H1 (cell line): ENCODE measurements around the gene C14orf93. TPM values are rescaled to one million over a fixed set of nuclear protein-coding genes. Genes with fewer than 3 reads are reported as not detected.
A peak's percentile ranks its signal among the peaks of the same experiment; 100 is the strongest.

Experiments used
- CTCF ChIA-PET: fragments of 300-600 bp; sonication (Branson Sonifier 250); formaldehyde crosslinking; loops from one replicate; lab custom pipeline; 2021; ENCODE audit not compliant: partially characterized antibody; lab: Charles Lee
- POLR2A ChIA-PET: fragments of 300-600 bp; sonication (Branson Sonifier 250); formaldehyde crosslinking; loops from one replicate; lab custom pipeline; 2021; ENCODE audit warnings: inconsistent platforms; ENCODE audit not compliant: partially characterized antibody; lab: Charles Lee
- DNase-seq, 2 experiments: peaks; one replicate each; pipeline versions ENCODE4 v3.0.0 to v3.0.0-alpha.2; 2010 to 2022; ENCODE audit warnings: low spot score in 2 of 2, low read depth in 1 of 2, mixed read lengths in 1 of 2
- FAIRE-seq: peaks from 2 replicates; lab custom pipeline; 2011; peaks lifted over from hg19 to GRCh38; lab: Jason Lieb, UNC
- H2AFZ ChIP-seq: 2 replicates; pipeline ENCODE4 v1.8.1; 2012; ENCODE audit warnings: low read length, inconsistent platforms
- H2AK5ac ChIP-seq: 2 replicates; pipeline ENCODE4 v1.6.1; 2013; ENCODE audit warnings: low read depth, low read length
- H2BK120ac ChIP-seq: replicated peaks from 2 replicates; pipeline ENCODE3; 2013; ENCODE audit warnings: low read depth, low read length, inconsistent platforms
- H2BK12ac ChIP-seq: 2 replicates; pipeline ENCODE4 v1.6.1; 2013; ENCODE audit warnings: low read depth, low read length
- H2BK15ac ChIP-seq: 2 replicates; pipeline ENCODE4 v1.6.1; 2013; ENCODE audit warnings: low read length
- H2BK20ac ChIP-seq: 2 replicates; pipeline ENCODE4 v1.6.1; 2013; ENCODE audit warnings: low read length
- H2BK5ac ChIP-seq: 2 replicates; pipeline ENCODE4 v1.6.1; 2013; ENCODE audit warnings: low read depth, low read length
- H3K14ac ChIP-seq: 2 replicates; pipeline ENCODE4 v1.6.1; 2013; ENCODE audit warnings: inconsistent platforms; ENCODE audit not compliant: insufficient read length
- H3K18ac ChIP-seq: 2 replicates; pipeline ENCODE4 v1.6.1; 2013; ENCODE audit warnings: low read length; ENCODE audit errors: extremely low read depth
- H3K23ac ChIP-seq: 2 replicates; pipeline ENCODE4 v1.6.1; 2013; ENCODE audit warnings: inconsistent platforms; ENCODE audit not compliant: insufficient read length
- H3K23me2 ChIP-seq: 2 replicates; pipeline ENCODE4 v1.6.1; 2013; ENCODE audit warnings: low read depth, low read length
- H3K27ac ChIP-seq: 2 replicates; pipeline ENCODE4 v1.6.1; 2011; ENCODE audit warnings: low read depth, low read length, inconsistent platforms
- H3K27me3 ChIP-seq, 4 experiments: replicated peaks in 1 of 4; 1 replicate in 1 of 4; 2 replicates in 3 of 4; pipeline versions ENCODE4 v1.6.1 to v1.8.1; 2011 to 2013; ENCODE audit warnings: low read length in 3 of 4, mild to moderate bottlenecking in 3 of 4, inconsistent platforms in 2 of 4, mixed read lengths in 2 of 4, moderate library complexity in 1 of 4; ENCODE audit not compliant: control insufficient read depth in 3 of 4, insufficient read depth in 3 of 4; ENCODE audit errors: extremely low read depth in 1 of 4
- H3K36me3 ChIP-seq, 4 experiments: 2 replicates each; pipeline versions ENCODE4 v1.6.1 to v1.8.1; 2011 to 2013; ENCODE audit warnings: mild to moderate bottlenecking in 4 of 4, low read length in 3 of 4, moderate library complexity in 2 of 4, control low read depth in 1 of 4, inconsistent platforms in 1 of 4; ENCODE audit not compliant: insufficient read depth in 4 of 4, control insufficient read depth in 2 of 4
- H3K4ac ChIP-seq: replicated peaks from 2 replicates; pipeline ENCODE3; 2013; ENCODE audit warnings: low read length, low read depth, mixed read lengths, inconsistent platforms; ENCODE audit not compliant: insufficient read length
- H3K4me1 ChIP-seq, 4 experiments: replicated peaks in 1 of 4; 1 replicate in 1 of 4; 2 replicates in 3 of 4; pipeline versions ENCODE4 v1.6.1 to v1.8.1; 2011 to 2013; ENCODE audit warnings: low read length in 3 of 4, inconsistent platforms in 2 of 4, mixed read lengths in 1 of 4; ENCODE audit not compliant: insufficient read depth in 4 of 4, control insufficient read depth in 3 of 4
- H3K4me2 ChIP-seq, 2 experiments: 2 replicates each; pipeline versions ENCODE4 v1.6.1 to v1.8.1; 2011 to 2013; ENCODE audit warnings: low read depth in 2 of 2, low read length in 2 of 2, control low read depth in 1 of 2, inconsistent platforms in 1 of 2, mild to moderate bottlenecking in 1 of 2; ENCODE audit not compliant: insufficient read depth in 1 of 2
- H3K4me3 ChIP-seq, 4 experiments: fragments of 200-600, 300-600 bp in 1 of 4; sonication (generic), shearing (Covaris generic), sonication (Bioruptor Twin) in 1 of 4; 2 replicates each; pipeline versions ENCODE4 v1.5.1 to v1.8.1; 2011 to 2016; ENCODE audit warnings: low read length in 4 of 4, low read depth in 3 of 4, control low read depth in 2 of 4, inconsistent platforms in 2 of 4, mild to moderate bottlenecking in 2 of 4, mixed read lengths in 1 of 4, moderate library complexity in 1 of 4; ENCODE audit not compliant: insufficient read depth in 2 of 4; ENCODE audit errors: extremely low read depth in 1 of 4
- H3K56ac ChIP-seq: replicated peaks from 2 replicates; pipeline ENCODE3; 2013; ENCODE audit warnings: low read depth, mild to moderate bottlenecking, mixed read lengths, low read length, inconsistent platforms; ENCODE audit not compliant: insufficient read length
- H3K79me1 ChIP-seq: 2 replicates; pipeline ENCODE4 v1.6.1; 2013; ENCODE audit warnings: low read depth, low read length, control low read depth
- H3K79me2 ChIP-seq, 2 experiments: 2 replicates each; pipeline versions ENCODE4 v1.6.1 to v1.8.1; 2012 to 2013; ENCODE audit warnings: low read length in 2 of 2, mild to moderate bottlenecking in 2 of 2, inconsistent platforms in 1 of 2; ENCODE audit not compliant: insufficient read depth in 2 of 2, control insufficient read depth in 1 of 2
- H3K9ac ChIP-seq, 4 experiments: replicated peaks in 1 of 4; 1 replicate in 1 of 4; 2 replicates in 3 of 4; pipeline versions ENCODE4 v1.6.1 to v1.8.1; 2011 to 2013; ENCODE audit warnings: low read depth in 3 of 4, low read length in 3 of 4, control low read depth in 2 of 4, mild to moderate bottlenecking in 2 of 4, moderate library complexity in 2 of 4, inconsistent platforms in 1 of 4; ENCODE audit errors: extremely low read depth in 1 of 4
- H3K9me3 ChIP-seq, 2 experiments: 2 replicates each; pipeline versions ENCODE4 v1.6.1 to v1.8.1; 2012 to 2013; ENCODE audit warnings: mild to moderate bottlenecking in 2 of 2, moderate library complexity in 2 of 2, control low read depth in 1 of 2, inconsistent platforms in 1 of 2, low read depth in 1 of 2, low read length in 1 of 2, mixed read lengths in 1 of 2; ENCODE audit not compliant: insufficient read depth in 2 of 2
- H4K20me1 ChIP-seq, 2 experiments: replicated peaks in 1 of 2; 2 replicates each; pipeline versions ENCODE3 to v1.8.1; 2011 to 2013; ENCODE audit warnings: inconsistent platforms in 2 of 2, low read length in 2 of 2, mild to moderate bottlenecking in 1 of 2; ENCODE audit not compliant: insufficient read depth in 2 of 2, control insufficient read depth in 1 of 2
- H4K5ac ChIP-seq: 2 replicates; pipeline ENCODE4 v1.6.1; 2013; ENCODE audit warnings: low read length, low read depth, mixed read lengths, inconsistent platforms; ENCODE audit not compliant: insufficient read length
- H4K8ac ChIP-seq: 2 replicates; pipeline ENCODE4 v1.8.0; 2013; ENCODE audit warnings: mild to moderate bottlenecking, moderate library complexity, low read length, inconsistent platforms; ENCODE audit not compliant: insufficient read depth; ENCODE audit errors: extremely low read depth
- H4K91ac ChIP-seq: replicated peaks from 2 replicates; pipeline ENCODE3; 2013; ENCODE audit warnings: low read length, mixed read lengths, inconsistent platforms; ENCODE audit not compliant: insufficient read length
- FOSL1 ChIP-seq: IDR thresholded peaks from 2 replicates; pipeline ENCODE4 v1.6.1; 2011; ENCODE audit warnings: mild to moderate bottlenecking, low read depth, low read length, moderate library complexity; ENCODE audit not compliant: insufficient read depth
- RAD21 ChIP-seq, 2 experiments: IDR thresholded peaks in 1 of 2; conservative IDR thresholded peaks in 1 of 2; 2 replicates each; pipeline ENCODE4 v1.6.1; 2011; ENCODE audit warnings: low read depth in 2 of 2, low read length in 2 of 2, improper control_type of control experiment in 1 of 2, inconsistent platforms in 1 of 2, mild to moderate bottlenecking in 1 of 2, moderate library complexity in 1 of 2
- WGBS, 2 experiments: shearing (Covaris generic) in 1 of 2; methylation state at CpG; one replicate each; pipeline versions ENCODE4 v1.1.6 to v1.1.7; 2013 to 2015; ENCODE audit warnings: low lambda C conversion rate in 2 of 2, mixed read lengths in 2 of 2, inconsistent platforms in 1 of 2, low coverage in 1 of 2, missing lambda C conversion rate in 1 of 2; ENCODE audit not compliant: insufficient replicate concordance in 2 of 2, insufficient coverage in 1 of 2, insufficient read length in 1 of 2; ENCODE audit errors: extremely low coverage in 1 of 2, missing lambda C conversion rate in 1 of 2; 5-methylcytosine and 5-hydroxymethylcytosine counted together
- polyA plus RNA-seq, 7 experiments: library from polyadenylated mRNA; depleted of rRNA in 3 of 7; stranded (reverse) in 5 of 7; unstranded in 2 of 7; fragments of >200 nt in 5 of 7; fragments of 200-250 nt in 2 of 7; gene quantifications; 1 replicate in 5 of 7; 2 replicates in 1 of 7; 4 replicates in 1 of 7; pipeline versions ENCODE4 v1.2.1 to v1.2.3, GENCODE V29; 2011 to 2013; ENCODE audit warnings: missing spikeins in 2 of 7, mixed read lengths in 2 of 7
- total RNA-seq: library from RNA; stranded (reverse); fragmentation: NEBNext Ultra II Directional; extraction: Animal tissue kit (Norgen Biotek cat#: 25700); gene quantifications from 2 replicates; pipeline ENCODE4 v1.2.1, GENCODE V29; 2021
- TF ChIP-seq, protein P1 (sequence below), 3 experiments: IDR thresholded peaks; 1 replicate in 2 of 3; 2 replicates in 1 of 3; pipeline versions ENCODE4 v1.5.1 to v1.6.1; 2011; ENCODE audit warnings: low read length in 3 of 3, mild to moderate bottlenecking in 3 of 3, inconsistent platforms in 2 of 3, low read depth in 1 of 3, moderate library complexity in 1 of 3; ENCODE audit not compliant: insufficient read depth in 1 of 3; ENCODE audit errors: control extremely low read depth in 1 of 3

Gene C14orf93
- total and polyA plus RNA-seq, 2 of the 8 experiments (the other 6 are each of a cell fraction or from before 2014, with no cell fraction given), result 7.8 to 8.2 TPM

DNA sequence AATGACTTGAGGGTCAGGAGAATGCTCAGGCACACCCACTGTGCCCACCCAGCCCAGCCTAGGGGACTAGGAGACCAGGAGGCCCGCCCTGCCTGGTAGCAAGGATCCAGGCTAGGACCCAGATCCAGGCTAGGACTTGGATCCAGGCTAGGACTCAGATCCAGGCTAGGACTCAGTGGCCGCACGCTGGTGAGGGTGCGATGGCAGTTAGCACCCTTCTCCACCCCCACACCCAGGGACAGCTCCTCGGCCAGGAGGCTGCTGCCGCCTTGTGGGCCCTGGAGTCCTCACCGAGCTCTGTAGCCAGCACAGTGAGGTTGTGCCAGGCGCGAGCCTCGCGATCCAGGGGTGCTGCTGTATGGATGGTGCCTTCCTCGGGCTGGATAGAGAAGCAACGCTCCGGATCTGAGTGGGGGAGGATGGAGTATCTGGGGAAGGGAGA, 42.3 kb upstream of the C14orf93 start:
- Histone ChIP-seq H2BK20ac (no peak overlapping the region), H3K4me1 (peaks cover 0 to 13% (median 5%) of the 10 kb centered on the region in 4 experiments; a peak in 5 of 7 replicates)
- TF ChIP-seq RAD21 (IDR thresholded peaks at IDR 0.05 in 1 of 2, conservative IDR thresholded peaks at IDR 0.05 in 1 of 2; ENCODE audit: low read depth in 2 of 2, low read length in 2 of 2) (peak; percentile 76 to 82), FOSL1 (no peak)
- TF ChIP-seq, protein P1, sequence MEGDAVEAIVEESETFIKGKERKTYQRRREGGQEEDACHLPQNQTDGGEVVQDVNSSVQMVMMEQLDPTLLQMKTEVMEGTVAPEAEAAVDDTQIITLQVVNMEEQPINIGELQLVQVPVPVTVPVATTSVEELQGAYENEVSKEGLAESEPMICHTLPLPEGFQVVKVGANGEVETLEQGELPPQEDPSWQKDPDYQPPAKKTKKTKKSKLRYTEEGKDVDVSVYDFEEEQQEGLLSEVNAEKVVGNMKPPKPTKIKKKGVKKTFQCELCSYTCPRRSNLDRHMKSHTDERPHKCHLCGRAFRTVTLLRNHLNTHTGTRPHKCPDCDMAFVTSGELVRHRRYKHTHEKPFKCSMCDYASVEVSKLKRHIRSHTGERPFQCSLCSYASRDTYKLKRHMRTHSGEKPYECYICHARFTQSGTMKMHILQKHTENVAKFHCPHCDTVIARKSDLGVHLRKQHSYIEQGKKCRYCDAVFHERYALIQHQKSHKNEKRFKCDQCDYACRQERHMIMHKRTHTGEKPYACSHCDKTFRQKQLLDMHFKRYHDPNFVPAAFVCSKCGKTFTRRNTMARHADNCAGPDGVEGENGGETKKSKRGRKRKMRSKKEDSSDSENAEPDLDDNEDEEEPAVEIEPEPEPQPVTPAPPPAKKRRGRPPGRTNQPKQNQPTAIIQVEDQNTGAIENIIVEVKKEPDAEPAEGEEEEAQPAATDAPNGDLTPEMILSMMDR (IDR thresholded peaks at IDR 0.05; ENCODE audit: control extremely low read depth in 1 of 3, insufficient read depth in 1 of 3, low read depth in 1 of 3, low read length in 3 of 3), result peak; percentile 62 to 76 (median 66)
- TF ChIP-seq, all 59 proteins: peak for 2
- CTCF ChIA-PET, result interaction anchor here (0.5 to 29.2 kb wide), 21 partner anchors 8 to 122 kb away, joined by 3 to 785 read pairs (median 5); partner anchors contain the start of genes AJUBA and PSMB11
- H4K8ac ChIP-seq, result no peak overlapping the region; the same call in 1 of the 2 replicates
- no peaks in the 10 kb centered on the region for H3K9me3 ChIP-seq
- H3K4me3 ChIP-seq, result no peak overlapping the region
- H3K4ac ChIP-seq, result no peak overlapping the region
- H2AFZ ChIP-seq, result no peak overlapping the region
- DNase-seq, result peak in 1 of 2 experiments; percentile 62
- H3K4me2 ChIP-seq, result no peak overlapping the region
- H2BK5ac ChIP-seq, result no peak overlapping the region
- H3K56ac ChIP-seq, result no peak overlapping the region
- no peak overlapping the region for H4K5ac ChIP-seq
- no peak overlapping the region for H3K9ac ChIP-seq
- no peak overlapping the region for H3K14ac ChIP-seq
- no peak overlapping the region for H2BK15ac ChIP-seq
- POLR2A ChIA-PET, result interaction anchor here (1.0 to 2.4 kb wide), 6 partner anchors 22 to 69 kb away, joined by 4 to 8 read pairs (median 5); partner anchors contain the start of gene AJUBA
- FAIRE-seq, result no peak
- no peaks in the 10 kb centered on the region; a peak in 1 of 7 replicates for H3K27me3 ChIP-seq
- WGBS, 2 experiments, result 83% methylated on average over 13 of the region's 14 CpGs; no CpG with 5 or more reads in 1 of the 2 experiments
- no peak overlapping the region for H2BK120ac ChIP-seq
- H4K20me1 ChIP-seq, result peaks cover 0 to 2% of the 10 kb centered on the region in 2 experiments
- no peak overlapping the region for H2AK5ac ChIP-seq
- H4K91ac ChIP-seq, result no peak overlapping the region
- no peak overlapping the region for H3K18ac ChIP-seq
- no peak overlapping the region for H2BK12ac ChIP-seq
- H3K79me2 ChIP-seq, result no peaks in the 10 kb centered on the region
- no peak overlapping the region for H3K27ac ChIP-seq
- H3K36me3 ChIP-seq, result peaks cover 0 to 10% (median 3%) of the 10 kb centered on the region in 4 experiments; a peak in 5 of 8 replicates
- H3K23me2 ChIP-seq, result peaks cover 10% of the 10 kb centered on the region
- H3K79me1 ChIP-seq, result no peaks in the 10 kb centered on the region
- H3K23ac ChIP-seq, result no peak overlapping the region
